Measurements from ENCODE around the gene FAM200A. TPM values are rescaled to one million over a fixed set of nuclear protein-coding genes. Genes with fewer than 3 reads are reported as not detected.

The FAM200A gene
- total and polyA plus RNA-seq, 2 of the 13 experiments (the other 11 are each of a cell fraction or from before 2014, with no cell fraction given), result 4.7 to 6.3 TPM

DNA sequence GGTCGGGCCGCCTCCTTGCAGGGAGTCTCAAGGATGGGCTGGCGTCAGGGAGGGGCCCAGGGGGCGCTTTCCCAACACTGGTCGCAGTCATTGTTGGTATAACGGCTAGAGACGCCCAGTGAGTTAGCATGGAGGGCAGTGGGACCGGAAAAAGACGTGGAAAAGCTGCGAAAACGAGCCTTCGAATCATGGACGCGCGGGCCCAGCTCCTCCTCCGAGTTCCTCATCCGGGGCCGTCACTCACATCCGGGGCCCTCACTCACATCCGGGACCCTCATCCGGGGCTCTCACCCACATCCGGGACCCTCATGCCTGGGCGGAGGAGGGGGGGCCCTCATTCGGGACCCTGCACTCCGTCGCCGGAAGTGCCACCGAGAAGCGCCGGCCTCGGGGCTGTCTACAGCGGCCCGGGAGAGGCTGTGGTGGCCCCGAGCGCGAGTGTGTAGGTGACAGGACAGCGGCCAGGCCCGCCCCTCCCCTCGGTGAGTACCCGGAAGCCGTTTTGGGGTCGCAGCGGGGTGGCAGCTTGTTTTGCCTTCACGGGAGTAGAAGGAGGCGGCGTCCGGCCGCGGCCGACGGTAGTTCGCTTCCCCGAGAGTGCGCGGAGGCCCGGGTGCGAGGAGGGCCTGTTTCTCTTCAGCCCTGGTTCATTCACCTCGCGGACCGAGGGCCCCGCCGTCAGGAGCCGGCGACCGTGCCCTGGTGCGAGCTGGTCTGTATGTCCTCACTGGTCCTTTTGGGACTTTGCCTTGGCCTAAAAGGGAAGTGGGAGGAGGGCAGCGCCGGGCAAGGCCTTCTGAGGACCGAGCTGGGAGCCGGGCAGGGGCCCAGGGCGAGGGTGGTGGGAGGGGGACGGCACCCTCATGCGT is 6.6 kb upstream of the FAM200A start, which contains the start of gene ZNF655 (continued):
- TF ChIP-seq AFF4 (CRISPR knock-in tag; IDR thresholded peaks at IDR 0.05) (0 out of 2 replicates have a peak, but pooled peaks have one; percentile 47), ARNT2 (CRISPR knock-in tag; IDR thresholded peaks at IDR 0.05; ENCODE audit: low read depth) (peak; percentile 56; the same call in 1 of the 2 replicates), FOXP4 (CRISPR knock-in tag; IDR thresholded peaks at IDR 0.05) (no peak), ZNF605 (CRISPR knock-in tag; IDR thresholded peaks at IDR 0.05) (peak; percentile 83), MED1 (CRISPR knock-in tag; IDR thresholded peaks at IDR 0.05) (no peak), RBFOX2 (IDR thresholded peaks at IDR 0.05; ENCODE audit: low read depth, low read length) (peak; percentile 97), ZNF343 (CRISPR knock-in tag; IDR thresholded peaks at IDR 0.05) (no peak), ZNF10 (CRISPR knock-in tag; IDR thresholded peaks at IDR 0.05; ENCODE audit: borderline replicate concordance, low read depth) (0 out of 2 replicates have a peak, but pooled peaks have one; percentile 5), SAP130 (CRISPR knock-in tag; IDR thresholded peaks at IDR 0.05; ENCODE audit: low read depth) (peak; percentile 88), HNF4G (IDR thresholded peaks at IDR 0.05; ENCODE audit: borderline replicate concordance, low read depth, low read length) (no peak), HNF4G (CRISPR knock-in tag; IDR thresholded peaks at IDR 0.05; ENCODE audit: borderline replicate concordance, low read depth) (no peak; the same call in 1 of the 2 replicates), ATF1 (CRISPR knock-in tag; IDR thresholded peaks at IDR 0.05) (peak; percentile 49; the same call in 1 of the 2 replicates), MAF1 (CRISPR knock-in tag; IDR thresholded peaks at IDR 0.05; ENCODE audit: borderline replicate concordance) (no peak), SNRNP70 (IDR thresholded peaks at IDR 0.05; ENCODE audit: low read depth, low read length) (no peak), SP2 (CRISPR knock-in tag; IDR thresholded peaks at IDR 0.05) (peak; percentile 47), TFDP2 (CRISPR knock-in tag; IDR thresholded peaks at IDR 0.05) (peak; percentile 15; the same call in 1 of the 2 replicates), TOPORS (CRISPR knock-in tag; IDR thresholded peaks at IDR 0.05) (peak; percentile 84; the same call in 1 of the 2 replicates), TEF (CRISPR knock-in tag; IDR thresholded peaks at IDR 0.05) (0 out of 2 replicates have a peak, but pooled peaks have one; percentile 15)
- TF ChIP-seq, protein P1, sequence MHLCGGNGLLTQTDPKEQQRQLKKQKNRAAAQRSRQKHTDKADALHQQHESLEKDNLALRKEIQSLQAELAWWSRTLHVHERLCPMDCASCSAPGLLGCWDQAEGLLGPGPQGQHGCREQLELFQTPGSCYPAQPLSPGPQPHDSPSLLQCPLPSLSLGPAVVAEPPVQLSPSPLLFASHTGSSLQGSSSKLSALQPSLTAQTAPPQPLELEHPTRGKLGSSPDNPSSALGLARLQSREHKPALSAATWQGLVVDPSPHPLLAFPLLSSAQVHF (CRISPR knock-in tag; IDR thresholded peaks at IDR 0.05), result no peak

Measured in HepG2 (cell line).